Upper lobe of right lung (tissue), 1 donor: ENCODE data around the gene DYNLT1. TPM values are rescaled to one million over a fixed set of nuclear protein-coding genes. Genes with fewer than 3 reads are reported as not detected.
"Not testable (repeated sequence)": the region's sequence is repeated elsewhere in the genome, so short reads cannot be mapped to it uniquely, and the experiment has no call there.

ENCODE experiments used
- ATAC-seq: fragments of 200-7000 bp; cut with Tn5 transposase; one replicate; pipeline ENCODE4 v1.9.1; 2020; ENCODE audit warnings: mild to moderate bottlenecking, moderate library complexity
- DNase-seq: peaks from one replicate; pipeline ENCODE4 v3.0.0-alpha.2; 2020
- H3K27ac ChIP-seq: fragments of 200-600 bp; one replicate; pipeline ENCODE4 v1.8.0; 2022
- H3K27me3 ChIP-seq: fragments of 200-600 bp; one replicate; pipeline ENCODE4 v1.8.0; 2022; ENCODE audit warnings: mild to moderate bottlenecking
- H3K36me3 ChIP-seq: fragments of 200-600 bp; one replicate; pipeline ENCODE4 v1.8.0; 2022
- H3K4me1 ChIP-seq: fragments of 200-600 bp; one replicate; pipeline ENCODE4 v1.8.0; 2022
- H3K4me3 ChIP-seq: fragments of 200-600 bp; one replicate; pipeline ENCODE4 v1.8.0; 2022; ENCODE audit warnings: mild to moderate bottlenecking
- H3K9me3 ChIP-seq: fragments of 200-600 bp; one replicate; pipeline ENCODE4 v1.8.0; 2022
- CTCF ChIP-seq: fragments of 200-600 bp; IDR thresholded peaks from one replicate; pipeline ENCODE4 v1.8.0; 2022; ENCODE audit warnings: antibody characterized with exemption
- intact Hi-C: fragments of 100-400 bp; cut with DNase I; formaldehyde crosslinking; loops from one replicate; pipeline ENCODE4 v1.11.0; 2022
- total RNA-seq: library from RNA; stranded (reverse); fragmentation: NEBNext Ultra II Directional; extraction: Animal tissue kit (Norgen Biotek cat#: 25700); gene quantifications from one replicate; pipeline ENCODE4 v1.2.1, GENCODE V29; 2021
- donor health status: DM: no; HTN: yes; CAD: no; lungs with severe emphysema.

DYNLT1 gene
- total RNA-seq, 1 donor from 2014 or later = 104 TPM

DNA sequence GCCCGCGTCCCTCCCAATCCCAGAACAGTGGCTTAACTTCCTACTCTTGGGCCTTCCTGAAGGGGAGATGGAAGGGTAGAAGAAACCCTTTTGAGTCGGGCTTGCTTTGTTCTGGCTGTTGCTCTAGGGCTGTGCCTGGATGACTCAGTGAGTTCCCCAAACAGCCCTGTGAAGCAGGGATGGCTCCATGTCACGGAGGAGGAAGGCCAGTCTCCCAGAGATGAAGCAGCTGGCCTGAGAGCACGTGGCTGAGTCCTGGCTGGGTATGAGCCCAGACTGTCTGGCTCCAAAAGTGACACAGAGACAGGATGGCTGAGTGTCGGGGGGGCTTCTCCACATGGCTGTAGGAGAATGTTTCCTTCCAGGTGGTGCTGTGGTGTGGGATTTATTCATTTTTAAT, 10.0 kb upstream of the DYNLT1 start:
- Histone ChIP-seq H3K36me3 (no peaks in the 10 kb centered on the region), H3K9me3 (no peaks in the 10 kb centered on the region), H3K4me3 (no peak overlapping the region), H3K27me3 (no peaks in the 10 kb centered on the region), H3K4me1 (peaks cover 36% of the 10 kb centered on the region), H3K27ac (peak overlapping the region; percentile 61)
- ATAC-seq (peak; percentile 83), DNase-seq (peak; percentile 80)
- TF ChIP-seq CTCF = no peak
- intact Hi-C loops = no loop called here

GRCh38 chr6:158653577-158654354, 9.2 kb upstream of the DYNLT1 start:
- H3K36me3 ChIP-seq = no peaks in the 10 kb centered on the region
- DNase-seq (peak; percentile 69), ATAC-seq (peak; percentile 40)
- no peak for TF ChIP-seq CTCF
- H3K9me3 ChIP-seq = no peaks in the 10 kb centered on the region
- peak overlapping the region; percentile 61 for H3K27ac ChIP-seq
- H3K4me3 ChIP-seq = no peak overlapping the region
- H3K27me3 ChIP-seq = no peaks in the 10 kb centered on the region
- H3K4me1 ChIP-seq = peaks cover 44% of the 10 kb centered on the region
- intact Hi-C loops = no loop called here

DNA sequence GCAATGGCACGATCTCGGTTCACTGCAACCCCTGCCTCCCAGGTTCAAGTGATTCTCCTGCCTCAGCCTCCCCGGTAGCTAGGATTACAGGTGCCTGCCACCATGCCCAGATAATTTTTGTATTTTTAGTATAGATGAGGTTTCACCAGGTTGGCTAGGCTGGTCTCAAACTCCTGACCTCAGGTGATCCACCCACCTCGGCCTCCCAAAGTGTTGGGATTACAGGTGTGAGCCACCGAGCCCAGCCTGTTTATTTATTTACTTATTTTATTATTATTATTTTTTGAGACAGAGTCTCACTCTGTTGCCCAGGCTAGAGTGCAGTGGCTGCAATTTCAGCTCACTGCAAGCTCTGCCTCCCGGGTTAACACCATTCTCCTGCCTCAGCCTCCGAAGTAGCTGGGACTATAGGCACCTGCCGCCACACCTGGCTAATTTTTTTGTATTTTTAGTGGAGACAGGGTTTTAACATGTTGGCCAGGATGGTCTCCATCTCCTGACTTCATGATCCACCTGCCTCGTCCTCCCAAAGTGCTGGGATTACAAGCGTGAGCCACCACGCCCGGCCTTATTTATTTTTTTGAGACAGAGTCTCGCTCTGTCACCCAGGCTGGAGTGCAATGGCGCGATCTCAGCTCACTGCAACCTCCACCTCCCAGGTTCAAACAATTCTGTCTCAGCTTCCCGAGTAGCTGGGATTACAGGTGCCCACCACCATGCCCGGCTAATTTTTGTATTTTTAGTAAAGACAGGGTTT, 7.6 kb upstream of the DYNLT1 start:
- H3K4me1 ChIP-seq = peaks cover 48% of the 10 kb centered on the region
- H3K9me3 ChIP-seq, ATAC-seq, H3K36me3 ChIP-seq, intact Hi-C loops, H3K27me3 ChIP-seq, H3K4me3 ChIP-seq: not testable (repeated sequence)
- DNase-seq = peak; percentile 13
- peak overlapping the region; percentile 37 for H3K27ac ChIP-seq

DNA sequence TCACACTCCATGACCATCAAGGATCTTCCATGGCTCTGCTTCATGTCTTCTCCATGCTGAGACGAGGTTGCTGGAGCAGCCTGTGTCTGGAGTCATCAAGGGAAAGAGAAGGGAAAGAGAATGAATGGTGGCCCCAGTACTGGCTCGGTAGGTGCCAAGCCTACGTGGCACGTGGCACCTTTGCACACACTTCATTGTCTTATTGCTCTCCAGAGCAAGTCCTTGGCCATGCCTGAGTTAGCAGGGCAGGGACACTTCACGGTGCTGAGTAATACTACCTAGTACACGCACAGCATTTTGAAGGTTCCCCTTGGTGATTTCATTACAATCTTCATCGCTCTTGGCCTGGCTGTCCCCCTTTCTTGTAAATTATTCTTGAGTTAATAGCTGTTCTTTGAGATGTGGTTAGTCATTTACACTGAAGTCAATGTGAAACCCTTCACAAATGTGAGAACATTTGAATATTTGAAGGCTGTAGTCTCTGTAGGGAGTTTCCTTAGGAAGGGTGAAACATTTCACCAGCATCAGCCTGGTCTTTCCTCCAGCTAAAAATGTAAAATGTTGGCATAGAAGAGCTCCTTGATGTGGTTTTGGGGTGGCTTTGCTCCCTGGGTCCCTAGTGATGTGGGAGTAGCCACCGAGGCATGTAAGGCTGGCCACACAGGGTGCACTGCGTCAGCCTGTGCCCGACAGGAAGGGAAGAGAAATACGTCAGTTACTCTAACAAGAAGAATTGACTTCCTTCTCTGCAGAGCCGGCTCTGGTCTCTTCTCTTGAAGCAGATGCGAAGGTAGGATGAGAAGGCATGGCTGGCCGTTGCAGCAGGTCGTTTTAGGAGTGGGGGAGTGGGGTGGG, 5.0 kb upstream of the DYNLT1 start, which contains the start of gene SYTL3:
TSS of gene SYTL3 (plus strand) at position 766 of the 855 bp plus-strand sequence. CDS start 13,215 bp downstream, outside the sequence.
- intact Hi-C loops = no loop called here
- peak within 1 kb of the TSS; percentile 12 for H3K4me3 ChIP-seq
- TF ChIP-seq CTCF = no peak

GRCh38 chr6:158648682-158649131, 4.2 kb upstream of the DYNLT1 start:
- Histone ChIP-seq H3K36me3 (no peaks in the 10 kb centered on the region), H3K9me3 (no peaks in the 10 kb centered on the region), H3K4me1 (peaks cover 29% of the 10 kb centered on the region), H3K27ac (peak overlapping the region; percentile 76), H3K4me3 (no peak overlapping the region), H3K27me3 (no peaks in the 10 kb centered on the region)
- intact Hi-C loops = no loop called here
- TF ChIP-seq CTCF = no peak
- ATAC-seq (no peak), DNase-seq (peak; percentile 3)

More for the DNA sequence above, 5.0 kb upstream of the DYNLT1 start, which contains the start of gene SYTL3:
- no peaks in the 10 kb centered on the region for H3K36me3 ChIP-seq
- peak within 1 kb of the TSS; percentile 76 for H3K27ac ChIP-seq
- peaks cover 35% of the 10 kb centered on the region for H3K4me1 ChIP-seq
- no peaks in the 10 kb centered on the region for H3K27me3 ChIP-seq
- no peaks in the 10 kb centered on the region for H3K9me3 ChIP-seq
- peak; percentile 70 for ATAC-seq
- DNase-seq = peak; percentile 78
